NOMO-1 treated with dmso at 0.1 percent for 144 hours (cell line): ENCODE results near the gene INCENP.

Experiments
- DNase-seq: peaks from one replicate; lab custom pipeline; 2025; ENCODE audit not compliant: unreplicated experiment; lab: John Stamatoyannopoulos, UW

INCENP gene

DNA sequence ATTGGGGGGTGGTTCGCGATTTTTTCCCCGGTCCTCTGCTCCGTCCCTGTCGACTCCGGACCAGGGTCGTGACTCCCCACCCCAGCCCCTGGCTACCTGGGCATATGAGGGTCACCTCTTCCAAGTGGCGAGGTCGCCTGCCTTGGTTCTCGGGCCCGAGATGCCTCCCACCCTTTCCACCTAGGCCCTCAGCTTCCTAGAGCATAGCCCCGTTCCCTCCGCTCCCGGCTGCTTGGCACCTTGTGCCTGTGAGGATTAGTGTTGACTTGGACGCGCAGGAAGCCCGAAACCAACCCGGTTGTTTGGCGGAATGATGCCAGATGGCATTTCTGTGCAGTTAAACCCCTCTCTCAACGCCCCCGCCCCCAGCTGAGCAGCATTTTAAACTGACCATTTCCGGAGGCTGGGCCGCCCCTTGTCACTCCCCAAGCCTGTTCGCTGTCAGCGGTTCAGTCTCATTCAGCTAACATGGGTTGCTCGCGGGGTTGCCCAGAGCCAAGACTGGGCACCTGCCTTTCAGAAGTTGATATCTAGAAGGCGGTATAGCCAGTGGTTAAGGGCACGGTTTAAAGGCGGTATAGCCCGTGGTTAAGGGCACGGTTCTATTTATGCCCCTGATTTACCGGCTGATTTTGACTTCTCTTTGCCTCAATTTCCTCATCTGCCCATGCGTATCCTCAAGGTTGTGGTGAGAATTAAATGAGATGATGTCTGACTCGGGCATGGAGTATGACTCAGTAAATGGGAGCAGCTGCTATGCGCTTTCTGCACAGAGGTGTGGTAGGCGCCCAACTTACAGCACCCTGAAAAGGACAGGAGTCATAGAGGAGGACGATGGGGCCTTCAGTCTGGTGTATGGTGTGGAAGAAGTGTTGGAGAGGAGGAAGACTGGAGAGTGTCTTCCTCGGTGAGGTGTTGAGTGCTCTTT is 639 bp downstream of the INCENP start:
- no peak for DNase-seq

DNA sequence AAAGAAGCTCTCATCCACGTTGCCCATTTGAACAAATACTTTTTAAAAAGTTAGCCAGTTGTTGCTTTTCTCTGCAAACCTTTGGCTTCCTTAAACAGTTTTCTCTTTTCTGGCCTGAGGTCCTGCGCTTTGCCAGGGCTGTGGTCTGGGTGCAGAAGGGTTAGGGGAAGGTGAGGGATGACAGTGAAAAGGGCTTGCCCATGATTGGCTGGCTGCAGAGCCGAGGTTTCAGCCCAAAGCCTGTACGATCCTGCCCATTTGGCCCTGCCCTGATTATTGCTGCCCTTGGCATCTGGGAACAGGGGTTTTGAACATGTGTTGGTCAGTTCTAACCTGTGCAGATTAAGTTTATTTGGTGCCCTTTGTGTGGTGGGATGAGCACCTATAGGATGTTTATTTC is 1.5 kb downstream of the INCENP start:
- no peak for DNase-seq

GRCh38 chr11:62125881-62126280 is 2.1 kb downstream of the INCENP start:
- DNase-seq, result no peak

- DNase-seq, result no peak
Observed at GRCh38 chr11:62127426-62127825, 3.6 kb downstream of the INCENP start.

DNA sequence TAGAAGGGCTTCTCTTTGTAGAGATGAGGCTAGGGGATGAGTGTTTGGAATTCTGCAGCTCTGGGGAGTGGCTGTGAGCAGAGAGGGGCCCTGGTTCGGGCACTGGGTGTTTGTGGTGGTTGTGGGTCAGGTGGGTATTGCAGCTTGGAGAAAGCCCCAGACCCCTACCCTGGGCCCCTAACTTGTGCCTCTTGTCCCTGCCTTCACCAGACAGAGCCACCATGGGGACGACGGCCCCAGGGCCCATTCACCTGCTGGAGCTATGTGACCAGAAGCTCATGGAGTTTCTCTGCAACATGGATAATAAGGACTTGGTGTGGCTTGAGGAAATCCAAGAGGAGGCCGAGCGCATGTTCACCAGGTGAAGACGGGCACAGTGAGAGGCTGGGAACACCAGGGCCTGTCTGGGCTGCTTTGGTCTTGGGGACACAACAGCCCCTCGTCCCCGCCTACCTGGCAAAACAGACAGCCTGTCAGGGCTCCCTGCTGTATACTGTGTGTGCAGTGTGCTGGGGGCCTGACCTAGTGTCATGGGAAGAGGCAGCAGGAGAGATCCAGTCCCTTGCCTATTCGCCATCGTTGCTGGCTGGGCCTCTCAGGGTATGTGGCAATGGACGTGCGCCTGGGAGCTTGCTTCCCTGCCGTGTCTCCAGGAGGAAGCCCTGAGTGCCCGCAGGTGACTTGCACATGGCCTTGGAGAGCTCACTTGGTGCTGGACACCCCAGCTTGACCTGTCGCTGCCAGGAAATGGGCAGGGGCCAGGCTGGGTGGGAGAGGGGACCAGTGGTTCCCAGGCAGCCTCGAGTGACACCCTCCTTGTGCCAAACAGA is 4.3 kb downstream of the INCENP start:
- no peak for DNase-seq

GRCh38 chr11:62128835-62129234 is 5.0 kb downstream of the INCENP start:
- no peak for DNase-seq

- no peak for DNase-seq
Observed at GRCh38 chr11:62129590-62130282, 5.9 kb downstream of the INCENP start.

GRCh38 chr11:62130283-62131169 is 6.7 kb downstream of the INCENP start:
- DNase-seq, result no peak

DNA sequence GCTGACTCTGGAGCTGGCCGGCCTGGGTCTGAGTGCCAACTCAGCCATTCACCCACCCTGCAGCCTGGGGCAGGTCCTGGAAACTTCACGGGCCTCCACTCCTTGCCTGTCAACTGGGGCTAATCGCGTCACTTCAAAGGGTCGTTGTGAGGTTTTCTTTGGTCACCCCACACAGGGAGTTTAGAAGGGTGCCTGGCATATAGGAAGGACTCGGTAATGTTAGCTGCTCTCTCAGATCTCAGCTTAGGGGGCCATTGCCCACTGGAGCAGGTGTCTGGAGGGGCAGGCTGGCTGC is 7.3 kb downstream of the INCENP start:
- DNase-seq, result no peak

DNA sequence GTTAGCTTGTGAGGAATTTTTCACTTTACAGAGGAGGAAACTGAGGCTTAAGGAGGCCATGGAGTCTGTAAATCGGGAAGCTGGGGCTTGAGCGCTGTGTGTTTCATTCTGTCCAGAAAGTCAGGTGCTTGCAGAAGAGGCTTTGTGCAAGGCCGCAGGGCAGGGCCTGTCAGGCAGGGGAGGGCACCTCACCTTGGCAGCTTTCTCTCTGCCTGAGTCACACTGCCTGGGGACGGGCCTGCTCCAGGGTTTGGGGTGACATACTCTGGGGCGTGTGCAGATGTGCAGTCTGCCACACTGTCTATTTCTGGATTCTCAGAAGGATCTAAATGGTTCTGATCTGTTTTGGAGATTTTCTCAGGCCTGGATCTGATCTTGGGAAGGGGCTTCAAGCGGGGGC is 8.4 kb downstream of the INCENP start:
- DNase-seq, result no peak

DNA sequence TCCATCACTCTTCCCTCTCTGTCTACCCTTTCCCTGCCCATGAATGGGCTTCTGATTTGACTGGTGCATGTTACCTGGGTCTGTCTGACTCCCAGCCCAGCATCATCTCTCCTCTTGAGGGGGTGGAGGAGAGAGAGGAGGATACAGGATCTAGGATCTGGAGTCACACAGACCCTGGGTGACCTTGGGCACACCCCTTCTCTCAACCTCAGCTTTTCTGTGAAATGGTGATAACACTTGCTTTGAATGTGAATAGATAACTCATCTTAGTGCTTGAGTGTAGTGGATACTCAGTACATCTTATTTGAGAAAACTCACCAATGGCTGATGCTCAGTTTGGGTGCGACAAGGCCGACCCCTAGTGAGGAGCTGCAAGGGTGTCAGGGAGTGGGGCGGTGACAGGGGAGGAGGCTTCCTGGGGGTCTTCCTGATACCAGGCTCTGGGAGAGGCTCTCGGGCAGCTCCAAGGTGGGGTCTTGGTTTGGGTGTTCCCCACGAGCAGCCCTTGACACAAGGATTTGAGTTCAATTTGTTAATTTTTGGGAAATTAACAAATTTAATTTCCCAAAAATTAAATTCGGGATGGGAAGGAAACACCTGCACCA is 9.0 kb downstream of the INCENP start:
- DNase-seq, result no peak

GRCh38 chr11:62133328-62134065 is 9.7 kb downstream of the INCENP start:
- DNase-seq, result no peak

- no peak for DNase-seq
Observed at GRCh38 chr11:62137276-62137861, 13.6 kb downstream of the INCENP start.

DNA sequence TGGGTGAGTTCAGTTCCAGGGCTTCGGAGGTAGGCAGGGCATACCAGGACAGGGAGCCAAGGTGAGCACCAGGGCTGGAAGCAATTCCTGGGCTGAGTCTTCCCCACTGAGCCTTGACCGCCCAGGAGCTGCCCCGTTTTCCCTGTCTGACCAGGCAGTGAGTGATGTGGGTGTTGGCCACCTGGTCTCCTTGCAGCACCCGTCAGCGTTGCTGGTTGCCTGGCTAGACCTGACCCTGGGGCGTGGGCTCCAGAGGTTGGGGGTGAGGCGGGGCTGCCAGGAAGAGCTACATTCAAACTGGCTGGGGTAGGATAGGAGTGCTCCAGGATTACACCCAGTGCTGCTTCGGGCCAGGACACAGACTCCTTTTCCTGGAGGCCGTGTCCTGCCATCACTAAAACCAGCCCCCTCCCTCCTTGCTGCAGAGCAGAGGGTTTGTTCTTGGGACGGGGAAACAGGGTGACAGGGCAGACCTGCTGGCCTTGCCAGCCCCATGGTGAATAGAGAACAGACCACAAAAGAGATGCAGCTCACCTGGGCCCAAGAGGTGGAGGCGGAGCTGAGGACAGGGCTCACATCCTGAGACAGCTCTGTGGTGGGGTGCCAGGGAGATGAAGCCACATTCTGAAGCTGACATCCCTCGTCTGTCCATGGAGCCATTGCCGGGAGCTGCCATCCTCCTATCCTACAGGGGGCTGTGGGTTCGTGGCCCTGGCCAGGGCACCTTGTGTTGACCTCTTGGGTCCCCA is 14.2 kb downstream of the INCENP start:
- DNase-seq, result no peak

- DNase-seq, result no peak
Observed at GRCh38 chr11:62138630-62139425, 15.0 kb downstream of the INCENP start.

- DNase-seq, result no peak
Observed at GRCh38 chr11:62139526-62140303, 15.9 kb downstream of the INCENP start.
